WTC11 (cell line): ENCODE results near the gene SSBP2.

ENCODE experiments used
- TF ChIP-seq, protein P1 (sequence below): fragments of 200-600 bp; IDR thresholded peaks from 2 replicates; pipeline ENCODE4 v1.8.0; 2022; ENCODE audit warnings: antibody characterized with exemption
- TF ChIP-seq, protein P2 (sequence below): sonication (generic); formaldehyde crosslinking; IDR thresholded peaks from 2 replicates; pipeline ENCODE4 v1.8.0; 2022; ENCODE audit warnings: mild to moderate bottlenecking, missing genetic modification reagents
- TF ChIP-seq, protein P3 (sequence below): sonication (generic); formaldehyde crosslinking; conservative IDR thresholded peaks from 2 replicates; pipeline ENCODE4 v1.8.1; 2022; ENCODE audit warnings: mild to moderate bottlenecking, missing genetic modification reagents
- TF ChIP-seq, protein P4 (sequence below): sonication (generic); formaldehyde crosslinking; IDR thresholded peaks from 2 replicates; pipeline ENCODE4 v1.8.1; 2023; ENCODE audit warnings: mild to moderate bottlenecking, missing genetic modification reagents, moderate library complexity

DNA sequence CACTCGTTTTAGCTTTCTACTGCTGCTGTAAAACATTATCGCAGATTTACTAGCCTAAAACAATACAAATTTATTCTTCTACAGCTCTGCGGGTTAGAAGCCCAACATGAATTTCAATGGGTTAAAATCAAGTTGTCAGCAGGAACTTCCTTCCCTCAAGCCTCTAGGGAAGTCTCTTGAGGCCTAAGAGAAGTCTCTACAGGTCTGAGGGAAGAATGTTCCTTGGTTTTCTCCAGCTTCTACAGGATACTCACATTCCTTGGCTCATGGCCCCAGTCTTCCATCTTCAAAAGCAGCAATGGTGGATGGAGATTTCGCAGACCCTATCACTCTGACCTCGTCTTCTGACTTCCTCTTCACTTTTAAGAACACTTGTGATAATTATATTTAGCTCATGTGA lies 21.6 kb upstream of the SSBP2 start:
- TF ChIP-seq, protein P1, sequence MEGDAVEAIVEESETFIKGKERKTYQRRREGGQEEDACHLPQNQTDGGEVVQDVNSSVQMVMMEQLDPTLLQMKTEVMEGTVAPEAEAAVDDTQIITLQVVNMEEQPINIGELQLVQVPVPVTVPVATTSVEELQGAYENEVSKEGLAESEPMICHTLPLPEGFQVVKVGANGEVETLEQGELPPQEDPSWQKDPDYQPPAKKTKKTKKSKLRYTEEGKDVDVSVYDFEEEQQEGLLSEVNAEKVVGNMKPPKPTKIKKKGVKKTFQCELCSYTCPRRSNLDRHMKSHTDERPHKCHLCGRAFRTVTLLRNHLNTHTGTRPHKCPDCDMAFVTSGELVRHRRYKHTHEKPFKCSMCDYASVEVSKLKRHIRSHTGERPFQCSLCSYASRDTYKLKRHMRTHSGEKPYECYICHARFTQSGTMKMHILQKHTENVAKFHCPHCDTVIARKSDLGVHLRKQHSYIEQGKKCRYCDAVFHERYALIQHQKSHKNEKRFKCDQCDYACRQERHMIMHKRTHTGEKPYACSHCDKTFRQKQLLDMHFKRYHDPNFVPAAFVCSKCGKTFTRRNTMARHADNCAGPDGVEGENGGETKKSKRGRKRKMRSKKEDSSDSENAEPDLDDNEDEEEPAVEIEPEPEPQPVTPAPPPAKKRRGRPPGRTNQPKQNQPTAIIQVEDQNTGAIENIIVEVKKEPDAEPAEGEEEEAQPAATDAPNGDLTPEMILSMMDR = no peak
- TF ChIP-seq, protein P2, sequence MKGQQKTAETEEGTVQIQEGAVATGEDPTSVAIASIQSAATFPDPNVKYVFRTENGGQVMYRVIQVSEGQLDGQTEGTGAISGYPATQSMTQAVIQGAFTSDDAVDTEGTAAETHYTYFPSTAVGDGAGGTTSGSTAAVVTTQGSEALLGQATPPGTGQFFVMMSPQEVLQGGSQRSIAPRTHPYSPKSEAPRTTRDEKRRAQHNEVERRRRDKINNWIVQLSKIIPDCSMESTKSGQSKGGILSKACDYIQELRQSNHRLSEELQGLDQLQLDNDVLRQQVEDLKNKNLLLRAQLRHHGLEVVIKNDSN (CRISPR knock-in tag) = no peak
- TF ChIP-seq, protein P3, sequence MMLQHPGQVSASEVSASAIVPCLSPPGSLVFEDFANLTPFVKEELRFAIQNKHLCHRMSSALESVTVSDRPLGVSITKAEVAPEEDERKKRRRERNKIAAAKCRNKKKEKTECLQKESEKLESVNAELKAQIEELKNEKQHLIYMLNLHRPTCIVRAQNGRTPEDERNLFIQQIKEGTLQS (CRISPR knock-in tag) = no peak
- TF ChIP-seq, protein P4, sequence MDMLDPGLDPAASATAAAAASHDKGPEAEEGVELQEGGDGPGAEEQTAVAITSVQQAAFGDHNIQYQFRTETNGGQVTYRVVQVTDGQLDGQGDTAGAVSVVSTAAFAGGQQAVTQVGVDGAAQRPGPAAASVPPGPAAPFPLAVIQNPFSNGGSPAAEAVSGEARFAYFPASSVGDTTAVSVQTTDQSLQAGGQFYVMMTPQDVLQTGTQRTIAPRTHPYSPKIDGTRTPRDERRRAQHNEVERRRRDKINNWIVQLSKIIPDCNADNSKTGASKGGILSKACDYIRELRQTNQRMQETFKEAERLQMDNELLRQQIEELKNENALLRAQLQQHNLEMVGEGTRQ = no peak
